Measurements from ENCODE around the gene KRTAP4-3.

GRCh38 chr17:41140360-41141131, 27.5 kb downstream of the KRTAP4-3 start, which contains the start of gene KRTAP4-6:
- TF ChIP-seq CTCF (conservative IDR thresholded peaks at IDR 0.05; ENCODE audit: low read length) (no peak), EZH2phosphoT487 (IDR thresholded peaks at IDR 0.05; ENCODE audit: borderline replicate concordance) (no peak)

Measured in Loucy (cell line).